ENCODE data around the gene TMTC2. TPM values are rescaled to one million over a fixed set of nuclear protein-coding genes. Genes with fewer than 3 reads are reported as not detected.

The TMTC2 gene
- total and polyA plus RNA-seq, 10 of the 15 experiments (the other 5 are each of a cell fraction or from before 2014, with no cell fraction given): 0.14 to 9.7 (median 1.2) TPM

- no peaks in the 10 kb centered on the region for H3K79me2 ChIP-seq (ENCODE audit: control insufficient read depth, insufficient read depth, low read length)
- no peak overlapping the region for H3K4me3 ChIP-seq
- H3K27me3 ChIP-seq (replicated peaks in 1 of 2; ENCODE audit: control insufficient read depth in 2 of 2, insufficient read depth in 2 of 2, low read length in 1 of 2): no peaks in the 10 kb centered on the region
- ChIA-PET RAD21 (ENCODE audit: unreplicated experiment) (interaction anchor here (1.0 kb wide), 1 partner anchor 68 kb away, joined by 4 read pairs; the partner anchor contains the start of gene TMTC2), SMC1A (ENCODE audit: uncharacterized antibody, unreplicated experiment) (interaction anchor here (1.1 to 2.4 kb wide), 3 partner anchors 10 to 69 kb away, joined by 3 to 6 read pairs (median 4); partner anchors contain the start of gene TMTC2), POLR2A (no interaction called here), CTCF (interaction anchor here (0.9 kb wide), 1 partner anchor 21 kb away, joined by 3 read pairs; no protein-coding TSS in a partner anchor)
- no TSS peak for BruUV-seq (replicated peaks)
- no peak overlapping the region for H3K9ac ChIP-seq (ENCODE audit: control insufficient read depth, insufficient read depth, low read length)
- TF ChIP-seq SMARCA5 (IDR thresholded peaks at IDR 0.05): no peak
- TF ChIP-seq MXI1 (IDR thresholded peaks at IDR 0.05; ENCODE audit: low read depth, low read length): no peak
- no peak for FAIRE-seq
- intact Hi-C loops (cut with micrococcal nuclease; ENCODE audit: unreplicated experiment) (no loop called here), in situ Hi-C loops (cut with MboI) (no loop called here)
- DNase-seq (ENCODE audit: low read depth, low spot score): no peak
- H3K9me3 ChIP-seq (replicated peaks; ENCODE audit: control insufficient read depth, insufficient read depth, low read length): no peaks in the 10 kb centered on the region
- no peak overlapping the region for H2AFZ ChIP-seq (ENCODE audit: control insufficient read depth, low read depth, low read length)
- no peak overlapping the region for H3K27ac ChIP-seq (ENCODE audit: control insufficient read depth, insufficient read depth)
- no peaks in the 10 kb centered on the region; a peak in 1 of 4 replicates for H3K36me3 ChIP-seq (ENCODE audit: control insufficient read depth in 2 of 2, insufficient read depth in 2 of 2, low read length in 1 of 2)
- no peak overlapping the region for H3K4me2 ChIP-seq (ENCODE audit: control insufficient read depth, insufficient read depth)
- no peaks in the 10 kb centered on the region for H3K4me1 ChIP-seq (ENCODE audit: control insufficient read depth, insufficient read depth, low read length)
- ATAC-seq: no peak
- no peaks in the 10 kb centered on the region for H4K20me1 ChIP-seq (ENCODE audit: control insufficient read depth, insufficient read depth)
These were observed 68.2 kb downstream of the TMTC2 start for GRCh38 chr12:82754856-82755255.

- Histone ChIP-seq H3K9ac (ENCODE audit: control insufficient read depth, insufficient read depth, low read length) (no peak overlapping the region), H3K4me2 (ENCODE audit: control insufficient read depth, insufficient read depth) (no peak overlapping the region), H2AFZ (ENCODE audit: control insufficient read depth, low read depth, low read length) (no peak overlapping the region), H3K4me1 (ENCODE audit: control insufficient read depth, insufficient read depth, low read length) (no peaks in the 10 kb centered on the region), H3K79me2 (ENCODE audit: control insufficient read depth, insufficient read depth, low read length) (no peaks in the 10 kb centered on the region), H3K9me3 (replicated peaks; ENCODE audit: control insufficient read depth, insufficient read depth, low read length) (no peaks in the 10 kb centered on the region), H3K27me3 (replicated peaks in 1 of 2; ENCODE audit: control insufficient read depth in 2 of 2, insufficient read depth in 2 of 2, low read length in 1 of 2) (no peaks in the 10 kb centered on the region), H4K20me1 (ENCODE audit: control insufficient read depth, insufficient read depth) (no peaks in the 10 kb centered on the region), H3K27ac (ENCODE audit: control insufficient read depth, insufficient read depth) (no peak overlapping the region), H3K4me3 (no peak overlapping the region), H3K36me3 (ENCODE audit: control insufficient read depth in 2 of 2, insufficient read depth in 2 of 2, low read length in 1 of 2) (no peaks in the 10 kb centered on the region; a peak in 1 of 4 replicates)
- CTCF ChIA-PET: no interaction called here
- RAD21 ChIA-PET (ENCODE audit: unreplicated experiment): no interaction called here
- in situ Hi-C loops (cut with MboI) (no loop called here), intact Hi-C loops (cut with micrococcal nuclease; ENCODE audit: unreplicated experiment) (no loop called here)
- SMC1A ChIA-PET (ENCODE audit: uncharacterized antibody, unreplicated experiment): interaction anchor here (0.7 to 0.9 kb wide), 2 partner anchors 9 to 11 kb away, joined by 3 to 4 read pairs; no protein-coding TSS in a partner anchor
- DNase-seq (ENCODE audit: low read depth, low spot score) (no peak), FAIRE-seq (no peak), ATAC-seq (no peak)
- 93% methylated on average over 2 of the region's 2 CpGs for WGBS (ENCODE audit: insufficient coverage, insufficient replicate concordance, low lambda C conversion rate, missing lambda C conversion rate)
- POLR2A ChIA-PET: no interaction called here
- no TSS peak for BruUV-seq (replicated peaks)
- TF ChIP-seq YBX1 (IDR thresholded peaks at IDR 0.05): no peak
- no peak for TF ChIP-seq NKRF (conservative IDR thresholded peaks at IDR 0.05)
- no peak for TF ChIP-seq STAT1 (conservative IDR thresholded peaks at IDR 0.05)
- TF ChIP-seq USF1 (IDR thresholded peaks at IDR 0.05; ENCODE audit: borderline replicate concordance, extremely low read length, insufficient read depth, low read depth, low read length): no peak
- TF ChIP-seq IKZF2 (IDR thresholded peaks at IDR 0.05): no peak
- TF ChIP-seq HCFC1 (IDR thresholded peaks at IDR 0.05; ENCODE audit: low read length): no peak
- TF ChIP-seq ZBTB4 (CRISPR knock-in tag; IDR thresholded peaks at IDR 0.05): no peak
- TF ChIP-seq GABPA (IDR thresholded peaks at IDR 0.05; ENCODE audit: low read depth): no peak
- TF ChIP-seq NFXL1 (IDR thresholded peaks at IDR 0.05; ENCODE audit: borderline replicate concordance): no peak
- no peak for TF ChIP-seq FOXM1 (IDR thresholded peaks at IDR 0.05; ENCODE audit: low read depth, low read length)
- TF ChIP-seq CBFB (IDR thresholded peaks at IDR 0.05; ENCODE audit: low read depth): no peak
These were observed 69.6 kb downstream of the TMTC2 start for GRCh38 chr12:82756303-82756702.

All from GM12878 (cell line).